NCI-H1436 (cell line): ENCODE measurements around the gene LUZP4.
"Not testable (repeated sequence)": the region's sequence is repeated elsewhere in the genome, so short reads cannot be mapped to it uniquely, and the experiment has no call there.

ENCODE experiments used
- DNase-seq: peaks from one replicate; lab custom pipeline; 2025; lab: John Stamatoyannopoulos, UW

The LUZP4 gene

GRCh38 chrX:115289465-115289864 is at the start of gene LUZP4:
TSS of gene LUZP4 (plus strand) at chrX:115289715. CDS start at chrX:115289760, 45 bp downstream.
- no peak for DNase-seq

GRCh38 chrX:115251458-115252233 is 37.9 kb upstream of the LUZP4 start:
- no peak for DNase-seq

- DNase-seq: no peak
Observed at GRCh38 chrX:115255003-115255402, 34.5 kb upstream of the LUZP4 start.

GRCh38 chrX:115257711-115258110 is 31.8 kb upstream of the LUZP4 start:
- no peak for DNase-seq

GRCh38 chrX:115259238-115259875 is 30.2 kb upstream of the LUZP4 start:
- no peak for DNase-seq

GRCh38 chrX:115260330-115260729 is 29.2 kb upstream of the LUZP4 start:
- no peak for DNase-seq

- no peak for DNase-seq
Observed at GRCh38 chrX:115261148-115261547, 28.4 kb upstream of the LUZP4 start.

GRCh38 chrX:115264009-115264408 is 25.5 kb upstream of the LUZP4 start:
- DNase-seq: no peak

- DNase-seq: no peak
Observed at GRCh38 chrX:115266300-115266699, 23.2 kb upstream of the LUZP4 start.

GRCh38 chrX:115268421-115268820 is 21.1 kb upstream of the LUZP4 start:
- DNase-seq: no peak

GRCh38 chrX:115269051-115269683 is 20.3 kb upstream of the LUZP4 start:
- no peak for DNase-seq

- no peak for DNase-seq
Observed at GRCh38 chrX:115284877-115285276, 4.6 kb upstream of the LUZP4 start.

GRCh38 chrX:115297189-115297588 is 7.7 kb downstream of the LUZP4 start:
- no peak for DNase-seq

- no peak for DNase-seq
Observed at GRCh38 chrX:115311139-115311538, 21.6 kb downstream of the LUZP4 start.

GRCh38 chrX:115311601-115312001 is 22.1 kb downstream of the LUZP4 start:
- no peak for DNase-seq

GRCh38 chrX:115318139-115318538 is 28.6 kb downstream of the LUZP4 start:
- DNase-seq: no peak

- DNase-seq: no peak
Observed at GRCh38 chrX:115322375-115322774, 32.9 kb downstream of the LUZP4 start.

GRCh38 chrX:115324194-115324593 is 34.7 kb downstream of the LUZP4 start:
- no peak for DNase-seq

- DNase-seq: not testable (repeated sequence)
Observed at GRCh38 chrX:115329282-115329681, 39.8 kb downstream of the LUZP4 start.

GRCh38 chrX:115330498-115331168 is 41.1 kb downstream of the LUZP4 start:
- DNase-seq: peak; percentile 52

- no peak for DNase-seq
Observed at GRCh38 chrX:115332832-115333231, 43.3 kb downstream of the LUZP4 start.

GRCh38 chrX:115333446-115333845 is 43.9 kb downstream of the LUZP4 start:
- DNase-seq: no peak
